DND-41 (cell line): ENCODE results near the gene POR.
"Not testable (repeated sequence)": the region's sequence is repeated elsewhere in the genome, so short reads cannot be mapped to it uniquely, and the experiment has no call there.

Experiments used
- ATAC-seq: fragments of 200-7000 bp; cut with Tn5 transposase; 3 replicates; pipeline ENCODE4 v1.9.1; 2021; ENCODE audit warnings: low read depth; ENCODE audit not compliant: insufficient read depth
- DNase-seq: peaks from one replicate; pipeline ENCODE4 v3.0.0-alpha.2; 2020
- H2AFZ ChIP-seq: 2 replicates; pipeline ENCODE4 v1.6.0; 2012; ENCODE audit warnings: low read depth, low read length
- H3K27ac ChIP-seq: 2 replicates; pipeline ENCODE4 v1.5.1; 2012; ENCODE audit warnings: low read length, inconsistent platforms
- H3K27me3 ChIP-seq: fragments of 200-600 bp; sonication (generic); 2 replicates; pipeline ENCODE4 v1.6.0; 2012; ENCODE audit warnings: low read length, mild to moderate bottlenecking, inconsistent platforms; ENCODE audit not compliant: insufficient read depth, poor library complexity
- H3K36me3 ChIP-seq: 2 replicates; pipeline ENCODE4 v1.5.1; 2012; ENCODE audit warnings: low read length, inconsistent platforms; ENCODE audit not compliant: insufficient read depth
- H3K4me1 ChIP-seq: 2 replicates; pipeline ENCODE4 v1.5.1; 2012; ENCODE audit warnings: mild to moderate bottlenecking, low read length; ENCODE audit not compliant: insufficient read depth
- H3K4me2 ChIP-seq: 2 replicates; pipeline ENCODE4 v1.6.0; 2012; ENCODE audit warnings: mild to moderate bottlenecking, moderate library complexity, low read length, inconsistent platforms; ENCODE audit not compliant: insufficient read depth
- H3K4me3 ChIP-seq, 2 experiments: fragments of 200-600 bp in 1 of 2; shearing (Covaris generic) in 1 of 2; 2 replicates each; pipeline ENCODE4 v1.5.1; 2012 to 2016; ENCODE audit warnings: inconsistent platforms in 2 of 2, low read length in 2 of 2, mild to moderate bottlenecking in 2 of 2, low read depth in 1 of 2, moderate library complexity in 1 of 2
- H3K79me2 ChIP-seq: 2 replicates; pipeline ENCODE4 v1.6.0; 2012; ENCODE audit warnings: low read length, inconsistent platforms; ENCODE audit not compliant: insufficient read depth
- H3K9ac ChIP-seq: 2 replicates; pipeline ENCODE4 v1.6.0; 2012; ENCODE audit warnings: low read depth, mild to moderate bottlenecking, inconsistent platforms, low read length, moderate library complexity
- H3K9me3 ChIP-seq: 2 replicates; pipeline ENCODE4 v1.5.1; 2012; ENCODE audit warnings: low read length, moderate library complexity, mild to moderate bottlenecking, inconsistent platforms; ENCODE audit not compliant: insufficient read depth, severe bottlenecking
- H4K20me1 ChIP-seq: 2 replicates; pipeline ENCODE4 v1.6.0; 2012; ENCODE audit warnings: low read length; ENCODE audit not compliant: insufficient read depth
- EZH2 ChIP-seq: IDR thresholded peaks from 3 replicates; pipeline ENCODE4 v1.6.1; 2012; ENCODE audit warnings: borderline replicate concordance, low read depth, mild to moderate bottlenecking, moderate library complexity, low read length, inconsistent platforms; ENCODE audit not compliant: severe bottlenecking
- TF ChIP-seq, protein P1 (sequence below): IDR thresholded peaks from 2 replicates; pipeline ENCODE4 v1.5.1; 2012; ENCODE audit warnings: borderline replicate concordance, low read length, moderate library complexity, mild to moderate bottlenecking; ENCODE audit not compliant: poor library complexity, severe bottlenecking; ENCODE audit errors: extremely low read depth

Gene POR

GRCh38 chr7:75905785-75906604 lies 9.0 kb upstream of the POR start:
- no peak for TF ChIP-seq EZH2
- TF ChIP-seq, protein P1, sequence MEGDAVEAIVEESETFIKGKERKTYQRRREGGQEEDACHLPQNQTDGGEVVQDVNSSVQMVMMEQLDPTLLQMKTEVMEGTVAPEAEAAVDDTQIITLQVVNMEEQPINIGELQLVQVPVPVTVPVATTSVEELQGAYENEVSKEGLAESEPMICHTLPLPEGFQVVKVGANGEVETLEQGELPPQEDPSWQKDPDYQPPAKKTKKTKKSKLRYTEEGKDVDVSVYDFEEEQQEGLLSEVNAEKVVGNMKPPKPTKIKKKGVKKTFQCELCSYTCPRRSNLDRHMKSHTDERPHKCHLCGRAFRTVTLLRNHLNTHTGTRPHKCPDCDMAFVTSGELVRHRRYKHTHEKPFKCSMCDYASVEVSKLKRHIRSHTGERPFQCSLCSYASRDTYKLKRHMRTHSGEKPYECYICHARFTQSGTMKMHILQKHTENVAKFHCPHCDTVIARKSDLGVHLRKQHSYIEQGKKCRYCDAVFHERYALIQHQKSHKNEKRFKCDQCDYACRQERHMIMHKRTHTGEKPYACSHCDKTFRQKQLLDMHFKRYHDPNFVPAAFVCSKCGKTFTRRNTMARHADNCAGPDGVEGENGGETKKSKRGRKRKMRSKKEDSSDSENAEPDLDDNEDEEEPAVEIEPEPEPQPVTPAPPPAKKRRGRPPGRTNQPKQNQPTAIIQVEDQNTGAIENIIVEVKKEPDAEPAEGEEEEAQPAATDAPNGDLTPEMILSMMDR = no peak
- Histone ChIP-seq H3K9me3 (no peaks in the 10 kb centered on the region), H3K27ac (no peak overlapping the region), H3K27me3 (no peaks in the 10 kb centered on the region), H3K79me2 (no peaks in the 10 kb centered on the region), H3K9ac (no peak overlapping the region), H3K4me1 (no peaks in the 10 kb centered on the region), H4K20me1 (no peaks in the 10 kb centered on the region; the same call in 1 of the 2 replicates), H2AFZ (no peak overlapping the region), H3K36me3 (no peaks in the 10 kb centered on the region), H3K4me2 (no peak overlapping the region), H3K4me3 (no peak overlapping the region)
- DNase-seq = no peak
- ATAC-seq = no peak

GRCh38 chr7:75906991-75907667 lies 7.8 kb upstream of the POR start:
- Histone ChIP-seq H3K4me3 (no peak overlapping the region), H2AFZ (no peak overlapping the region), H4K20me1 (no peaks in the 10 kb centered on the region; the same call in 1 of the 2 replicates), H3K4me2 (no peak overlapping the region), H3K9ac (no peak overlapping the region), H3K9me3 (no peaks in the 10 kb centered on the region), H3K27ac (no peak overlapping the region), H3K36me3 (no peaks in the 10 kb centered on the region), H3K4me1 (no peaks in the 10 kb centered on the region), H3K27me3 (no peaks in the 10 kb centered on the region), H3K79me2 (no peaks in the 10 kb centered on the region)
- DNase-seq (no peak), ATAC-seq (no peak)
- TF ChIP-seq EZH2 = no peak
- TF ChIP-seq, protein P1 = no peak

GRCh38 chr7:75907668-75908039 lies 7.3 kb upstream of the POR start:
- H3K9ac ChIP-seq, H3K4me1 ChIP-seq, H3K36me3 ChIP-seq, H3K9me3 ChIP-seq, H4K20me1 ChIP-seq, H2AFZ ChIP-seq, H3K4me3 ChIP-seq, H3K4me2 ChIP-seq, H3K27ac ChIP-seq, ATAC-seq, H3K27me3 ChIP-seq, H3K79me2 ChIP-seq, DNase-seq: not testable (repeated sequence)

DNA sequence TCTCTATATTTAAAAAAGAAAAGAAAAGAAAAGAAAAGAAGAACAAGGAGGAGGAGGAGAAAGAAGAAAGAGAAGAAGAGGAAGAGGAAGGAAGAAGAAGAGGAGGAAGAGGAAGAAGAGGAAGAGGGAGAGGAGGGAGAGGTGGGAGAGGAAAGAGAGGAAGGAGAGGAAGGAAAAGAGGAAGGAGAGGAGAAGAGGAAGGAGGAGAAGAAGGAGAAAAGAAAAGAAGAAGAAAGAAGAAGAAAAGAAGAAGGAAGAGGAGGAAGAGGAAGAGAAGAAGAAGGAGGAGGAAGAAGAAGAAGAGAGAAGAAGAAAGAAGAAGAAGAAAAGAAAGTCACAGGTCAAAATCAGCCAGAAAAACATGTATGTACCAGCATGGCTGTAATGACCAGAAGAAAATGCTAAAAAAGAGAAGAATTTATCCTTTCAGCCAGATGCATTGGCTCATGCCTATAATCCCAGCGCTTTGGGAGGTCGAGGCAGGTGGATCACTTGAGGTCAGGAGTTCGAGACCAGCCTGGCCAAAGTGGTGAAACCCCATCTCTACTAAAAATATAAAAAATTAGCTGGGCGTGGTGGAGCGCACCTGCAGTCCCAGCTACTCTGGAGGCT lies 5.3 kb upstream of the POR start:
- DNase-seq (no peak), ATAC-seq (no peak)
- H3K36me3 ChIP-seq = no peaks in the 10 kb centered on the region
- no peaks in the 10 kb centered on the region for H3K27me3 ChIP-seq
- H3K79me2 ChIP-seq = no peaks in the 10 kb centered on the region
- no peak overlapping the region for H3K9ac ChIP-seq
- TF ChIP-seq, protein P1 = no peak
- no peak for TF ChIP-seq EZH2
- H3K4me1 ChIP-seq = peaks cover 10% of the 10 kb centered on the region
- H4K20me1 ChIP-seq = no peaks in the 10 kb centered on the region; the same call in 1 of the 2 replicates
- no peak overlapping the region for H3K4me3 ChIP-seq
- H3K27ac ChIP-seq = no peak overlapping the region
- no peak overlapping the region for H2AFZ ChIP-seq
- no peak overlapping the region for H3K4me2 ChIP-seq
- no peaks in the 10 kb centered on the region for H3K9me3 ChIP-seq

- peaks cover 22% of the 10 kb centered on the region for H3K4me1 ChIP-seq
- not testable (repeated sequence) for ATAC-seq, H3K36me3 ChIP-seq, H3K4me2 ChIP-seq, DNase-seq, H3K9ac ChIP-seq, H3K27ac ChIP-seq, H3K4me3 ChIP-seq, H3K27me3 ChIP-seq, H2AFZ ChIP-seq, H4K20me1 ChIP-seq, H3K9me3 ChIP-seq, H3K79me2 ChIP-seq
These were observed 3.8 kb upstream of the POR start for GRCh38 chr7:75911186-75911585.
